SIG-M5 treated with dmso at 0.1 percent for 504 hours (cell line): ENCODE data around the gene EXOC1.
"Not testable (repeated sequence)": the region's sequence is repeated elsewhere in the genome, so short reads cannot be mapped to it uniquely, and the experiment has no call there.

Experiments
- DNase-seq: peaks from one replicate; lab custom pipeline; 2025; ENCODE audit not compliant: unreplicated experiment; lab: John Stamatoyannopoulos, UW

EXOC1 gene

GRCh38 chr4:55853484-55854046 lies at the start of gene EXOC1:
TSS of gene EXOC1 (plus strand) at chr4:55853648. CDS start at chr4:55858324, 4,676 bp downstream.
- DNase-seq: peak; percentile 94

DNA sequence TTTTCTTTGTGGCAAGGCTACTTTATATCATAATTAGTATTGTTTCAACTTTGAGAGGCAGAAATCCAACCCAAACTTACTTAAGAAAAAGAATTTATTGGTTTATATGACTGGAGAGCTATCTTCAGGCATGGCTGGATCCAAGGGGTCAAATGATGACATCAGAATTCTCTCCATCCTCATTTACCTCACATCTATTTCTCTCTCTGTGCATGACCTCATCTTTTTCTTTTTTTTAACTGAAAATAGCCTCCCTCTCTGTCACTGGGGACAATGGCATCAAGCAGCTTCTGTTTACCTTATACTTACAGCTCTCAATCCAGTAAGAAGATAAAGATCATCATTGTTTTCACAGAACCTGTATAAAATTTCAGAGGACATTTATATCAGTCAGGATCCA lies 45.9 kb upstream of the EXOC1 start:
- DNase-seq: no peak

DNA sequence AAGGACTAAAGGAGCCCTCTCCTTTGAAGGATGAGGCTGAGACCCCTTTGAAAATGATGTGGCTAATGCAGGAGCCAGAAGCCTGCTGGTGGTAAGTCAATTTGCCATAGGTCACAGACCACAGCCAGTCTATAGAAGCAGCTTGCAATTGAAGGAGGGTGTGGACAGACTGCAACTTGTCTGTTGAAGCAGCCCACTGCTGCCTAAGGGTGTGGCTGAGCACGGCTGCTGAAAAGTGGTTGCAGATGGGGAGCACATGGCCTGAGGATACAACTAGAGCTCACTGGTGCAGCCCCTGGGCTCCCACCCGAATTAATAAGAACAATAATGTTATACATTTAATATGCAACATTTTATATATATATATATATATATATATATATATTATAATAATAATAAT lies 45.3 kb upstream of the EXOC1 start:
- no peak for DNase-seq

DNA sequence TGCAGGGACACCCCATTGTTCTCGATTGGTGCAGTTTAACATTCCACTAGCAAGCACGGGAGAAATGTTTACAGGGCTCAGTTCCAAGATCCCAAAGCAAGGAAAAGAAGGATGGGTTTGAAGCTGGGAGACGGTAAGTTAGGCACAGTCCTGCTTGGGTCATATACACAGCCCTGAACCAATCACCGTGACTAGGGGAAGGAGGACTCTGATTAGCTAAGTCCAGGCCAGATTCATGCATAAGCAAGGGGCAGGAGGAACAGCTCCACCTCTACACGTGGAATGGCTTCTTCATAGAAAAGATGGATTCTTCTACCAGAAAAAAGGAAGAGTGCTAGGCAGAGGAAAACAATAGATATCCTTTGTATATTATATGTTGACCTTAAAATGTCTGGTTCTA lies 44.8 kb upstream of the EXOC1 start:
- DNase-seq: no peak

DNA sequence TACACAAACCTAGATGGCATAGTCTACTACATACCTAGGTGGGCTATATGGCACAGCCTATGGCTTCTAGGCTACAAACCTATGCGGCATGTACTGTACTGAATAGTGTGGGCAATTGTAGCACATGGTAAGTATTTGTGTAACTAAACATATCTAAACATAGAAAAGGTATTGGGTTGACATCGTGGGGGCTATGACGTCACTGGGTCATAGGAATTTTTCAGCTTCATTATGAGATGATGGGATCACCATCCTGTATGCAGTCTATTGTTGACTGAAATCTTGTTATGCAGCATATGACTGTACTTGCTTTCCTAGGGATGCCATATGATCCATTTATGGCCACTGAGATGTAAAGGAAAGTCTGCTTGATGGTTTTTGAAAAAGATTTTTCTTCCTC lies 35.8 kb upstream of the EXOC1 start:
- no peak for DNase-seq

DNA sequence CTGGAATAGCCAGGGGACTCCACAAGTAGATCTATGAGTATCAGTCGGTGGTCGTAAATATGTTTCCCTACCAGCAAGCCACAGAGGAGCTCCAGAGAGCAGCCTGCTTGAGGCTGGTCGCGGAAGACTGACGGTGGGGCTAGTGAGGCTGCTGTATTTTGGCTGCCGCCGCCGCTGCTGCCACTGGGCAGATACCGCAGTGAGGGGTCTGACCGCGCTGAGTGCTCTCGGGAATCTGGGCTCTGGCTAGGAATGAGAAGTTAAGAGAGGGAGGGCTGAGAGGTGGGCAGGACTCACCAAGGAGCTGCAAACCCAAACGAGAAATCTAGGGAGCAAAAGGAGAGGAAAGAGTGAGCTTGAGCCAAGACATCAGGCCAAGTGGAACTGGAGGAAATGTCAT lies 33.8 kb upstream of the EXOC1 start, which contains the start of gene EXOC1L:
TSS of gene EXOC1L (plus strand) at position 157 of the 400 bp plus-strand sequence. CDS start at position 394, 237 bp downstream.
- no peak for DNase-seq

GRCh38 chr4:55820279-55820678 lies 33.2 kb upstream of the EXOC1 start:
- DNase-seq: no peak

GRCh38 chr4:55822329-55822728 lies 31.1 kb upstream of the EXOC1 start:
- DNase-seq: no peak

- no peak for DNase-seq
Observed at GRCh38 chr4:55824865-55825264, 28.6 kb upstream of the EXOC1 start.

GRCh38 chr4:55826986-55827385 lies 26.5 kb upstream of the EXOC1 start:
- DNase-seq: no peak

GRCh38 chr4:55827582-55827981 lies 25.9 kb upstream of the EXOC1 start:
- DNase-seq: no peak

DNA sequence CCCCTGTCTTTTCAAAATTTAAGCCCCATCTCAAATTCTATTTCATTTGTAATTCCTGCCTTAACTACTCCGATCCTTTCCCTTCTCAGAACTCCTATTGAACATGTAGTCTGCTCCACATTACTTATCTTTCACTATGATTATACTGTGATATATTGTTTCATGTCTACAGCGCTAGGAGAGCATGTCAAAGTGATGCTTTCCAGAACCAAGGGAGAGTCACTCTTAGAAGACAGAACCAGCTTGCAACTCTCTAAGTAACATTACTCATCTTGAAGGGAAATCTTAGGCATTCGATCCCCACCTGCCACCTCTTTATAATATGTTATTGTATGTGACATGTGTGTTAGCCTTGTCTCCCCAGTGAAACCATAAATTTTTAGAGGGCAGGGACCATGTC lies 23.4 kb upstream of the EXOC1 start:
- DNase-seq: no peak

DNA sequence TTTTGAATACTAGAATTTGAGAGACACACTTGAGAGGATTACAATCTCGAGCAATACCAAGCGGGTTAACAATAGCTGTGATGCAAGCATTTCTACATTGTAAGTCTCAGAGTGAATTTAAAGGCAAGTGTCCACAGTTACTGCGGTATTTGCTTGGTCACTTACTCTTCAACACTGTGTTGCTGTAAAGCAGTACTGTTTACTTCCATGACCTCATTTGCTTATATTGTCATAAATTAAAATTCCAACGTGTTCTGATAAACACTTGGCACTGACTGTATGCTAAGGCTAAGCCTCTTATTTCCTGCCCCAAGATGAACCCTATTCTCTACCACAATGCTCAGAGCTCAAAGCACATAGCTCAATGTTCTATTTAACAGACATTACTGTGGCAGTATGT lies 22.7 kb upstream of the EXOC1 start:
- no peak for DNase-seq

- no peak for DNase-seq
Observed at GRCh38 chr4:55834086-55834795, 19.2 kb upstream of the EXOC1 start.

GRCh38 chr4:55837903-55838302 lies 15.5 kb upstream of the EXOC1 start:
- no peak for DNase-seq

- DNase-seq: no peak
Observed at GRCh38 chr4:55838356-55838755, 15.1 kb upstream of the EXOC1 start.

DNA sequence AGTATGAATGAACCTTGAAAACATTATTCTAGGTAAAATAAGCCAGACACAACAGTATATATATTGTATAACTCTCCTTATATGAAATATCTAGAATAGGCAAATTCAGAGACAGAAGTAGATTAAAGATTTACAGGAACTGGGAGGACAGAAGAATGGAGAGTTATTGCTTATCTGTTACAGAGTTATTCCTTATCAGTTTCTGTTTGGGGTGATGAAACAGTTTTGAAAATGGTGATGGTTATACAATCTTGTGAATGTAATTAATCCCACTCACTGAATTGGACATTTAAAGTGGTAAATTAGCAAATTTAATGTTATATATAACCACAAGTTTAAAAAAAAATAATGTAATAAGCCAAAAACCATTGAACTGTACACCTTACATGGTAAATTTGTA lies 14.5 kb upstream of the EXOC1 start:
- DNase-seq: no peak

GRCh38 chr4:55840956-55841355 lies 12.5 kb upstream of the EXOC1 start:
- no peak for DNase-seq

DNA sequence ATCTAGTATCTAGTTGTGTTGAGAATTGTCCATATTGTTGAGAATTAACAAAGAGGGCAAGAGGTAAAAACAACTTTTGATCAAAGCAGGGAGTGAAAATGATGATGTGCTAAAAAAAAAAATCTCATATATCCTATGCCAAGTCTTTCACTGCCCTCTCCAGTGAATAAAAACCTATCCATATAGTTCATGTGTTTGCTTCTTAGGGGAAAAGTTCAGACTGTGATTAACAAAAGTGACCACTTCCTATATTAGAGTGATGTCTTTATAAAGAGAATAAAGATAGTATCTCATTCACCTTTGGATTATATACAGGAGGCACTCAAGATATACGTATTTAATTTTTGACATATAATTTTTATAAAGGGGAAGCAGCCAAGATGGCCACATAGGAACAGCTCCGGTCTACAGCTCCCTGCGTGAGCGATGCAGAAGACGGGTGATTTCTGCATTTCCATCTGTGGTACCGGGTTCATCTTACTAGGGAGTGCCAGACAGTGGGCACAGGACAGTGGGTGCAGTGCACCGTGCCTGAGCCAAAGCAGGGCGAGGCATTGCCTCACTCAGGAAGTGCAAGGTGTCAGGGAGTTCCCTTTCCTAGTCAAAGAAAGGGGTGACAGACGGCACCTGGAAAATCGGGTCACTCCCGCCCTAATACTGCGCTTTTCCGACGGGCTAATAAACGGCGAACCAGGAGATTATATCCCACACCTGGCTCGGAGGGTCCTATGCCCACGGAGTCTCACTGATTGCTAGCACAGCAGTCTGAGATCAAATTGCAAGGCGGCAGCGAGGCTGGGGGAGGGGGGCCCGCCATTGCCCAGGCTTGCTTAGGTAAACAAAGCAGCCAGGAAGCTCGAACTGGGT lies 11.8 kb upstream of the EXOC1 start:
- DNase-seq: not testable (repeated sequence)

GRCh38 chr4:55842312-55842711 lies 11.1 kb upstream of the EXOC1 start:
- not testable (repeated sequence) for DNase-seq

- DNase-seq: no peak
Observed at GRCh38 chr4:55849724-55850123, 3.7 kb upstream of the EXOC1 start.

GRCh38 chr4:55851885-55852284 lies 1.6 kb upstream of the EXOC1 start:
- no peak for DNase-seq
